Cardiac fibroblast (primary cell): ENCODE results near the gene RGS7.
A peak's percentile ranks its signal among the peaks of the same experiment; 100 is the strongest.

Source experiments
- DNase-seq, 2 donors: peaks; one replicate each; pipeline versions ENCODE4 v3.0.0 to v3.0.0-alpha.2; 2010; ENCODE audit warnings: low read depth in 2 of 2
- H3K4me3 ChIP-seq, 2 donors: replicated peaks in 1 of 2; 1 replicate in 1 of 2; 2 replicates in 1 of 2; pipeline ENCODE4 v1.5.1; 2011; ENCODE audit warnings: low read depth in 2 of 2, low read length in 2 of 2, mild to moderate bottlenecking in 2 of 2, moderate library complexity in 1 of 2
- TF ChIP-seq, protein P1 (sequence below): IDR thresholded peaks from one replicate; pipeline ENCODE4 v1.5.1; 2011; ENCODE audit warnings: low read depth, mild to moderate bottlenecking, low read length, inconsistent platforms

RGS7 gene

DNA sequence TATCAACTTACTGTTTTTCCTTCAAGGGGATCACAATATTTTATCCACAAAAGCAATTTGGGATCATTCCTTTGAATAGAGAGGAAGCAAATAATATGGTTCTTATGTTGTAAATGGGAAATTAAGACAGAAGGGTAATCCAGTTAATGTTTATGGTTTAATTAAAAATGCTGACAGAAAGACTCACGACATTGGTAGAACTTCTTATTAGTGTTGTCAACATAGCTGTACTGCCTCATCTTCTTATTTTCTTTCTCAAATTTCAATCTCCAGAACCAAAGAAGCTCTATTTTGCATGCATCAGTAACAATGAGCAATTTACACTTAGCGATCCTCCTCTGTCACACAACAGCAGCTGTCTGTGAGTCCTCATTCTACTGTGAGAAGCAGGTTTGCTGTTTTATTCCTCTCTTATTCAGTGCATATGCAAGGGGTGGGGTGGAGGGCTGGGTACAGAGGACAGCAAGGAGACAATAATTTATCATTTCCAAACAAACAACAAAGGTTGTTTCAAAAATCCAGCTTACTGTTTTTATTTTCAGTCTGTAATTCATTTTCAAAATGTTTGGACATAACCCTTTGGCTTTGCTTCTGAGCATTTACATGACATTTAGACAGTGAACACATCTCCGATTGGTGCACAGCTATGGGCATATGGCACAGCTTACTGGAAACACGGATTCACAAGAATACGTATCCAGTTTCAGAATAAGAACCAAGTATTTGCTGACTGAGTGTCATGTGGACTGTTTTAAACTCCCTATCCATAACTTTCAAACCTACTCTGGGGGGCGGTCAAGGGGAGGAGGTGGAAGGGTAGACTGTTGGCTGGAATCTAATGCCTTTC lies 335.9 kb downstream of the RGS7 start:
- TF ChIP-seq, protein P1, sequence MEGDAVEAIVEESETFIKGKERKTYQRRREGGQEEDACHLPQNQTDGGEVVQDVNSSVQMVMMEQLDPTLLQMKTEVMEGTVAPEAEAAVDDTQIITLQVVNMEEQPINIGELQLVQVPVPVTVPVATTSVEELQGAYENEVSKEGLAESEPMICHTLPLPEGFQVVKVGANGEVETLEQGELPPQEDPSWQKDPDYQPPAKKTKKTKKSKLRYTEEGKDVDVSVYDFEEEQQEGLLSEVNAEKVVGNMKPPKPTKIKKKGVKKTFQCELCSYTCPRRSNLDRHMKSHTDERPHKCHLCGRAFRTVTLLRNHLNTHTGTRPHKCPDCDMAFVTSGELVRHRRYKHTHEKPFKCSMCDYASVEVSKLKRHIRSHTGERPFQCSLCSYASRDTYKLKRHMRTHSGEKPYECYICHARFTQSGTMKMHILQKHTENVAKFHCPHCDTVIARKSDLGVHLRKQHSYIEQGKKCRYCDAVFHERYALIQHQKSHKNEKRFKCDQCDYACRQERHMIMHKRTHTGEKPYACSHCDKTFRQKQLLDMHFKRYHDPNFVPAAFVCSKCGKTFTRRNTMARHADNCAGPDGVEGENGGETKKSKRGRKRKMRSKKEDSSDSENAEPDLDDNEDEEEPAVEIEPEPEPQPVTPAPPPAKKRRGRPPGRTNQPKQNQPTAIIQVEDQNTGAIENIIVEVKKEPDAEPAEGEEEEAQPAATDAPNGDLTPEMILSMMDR: no peak
- no peak overlapping the region for H3K4me3 ChIP-seq
- DNase-seq: no peak

DNA sequence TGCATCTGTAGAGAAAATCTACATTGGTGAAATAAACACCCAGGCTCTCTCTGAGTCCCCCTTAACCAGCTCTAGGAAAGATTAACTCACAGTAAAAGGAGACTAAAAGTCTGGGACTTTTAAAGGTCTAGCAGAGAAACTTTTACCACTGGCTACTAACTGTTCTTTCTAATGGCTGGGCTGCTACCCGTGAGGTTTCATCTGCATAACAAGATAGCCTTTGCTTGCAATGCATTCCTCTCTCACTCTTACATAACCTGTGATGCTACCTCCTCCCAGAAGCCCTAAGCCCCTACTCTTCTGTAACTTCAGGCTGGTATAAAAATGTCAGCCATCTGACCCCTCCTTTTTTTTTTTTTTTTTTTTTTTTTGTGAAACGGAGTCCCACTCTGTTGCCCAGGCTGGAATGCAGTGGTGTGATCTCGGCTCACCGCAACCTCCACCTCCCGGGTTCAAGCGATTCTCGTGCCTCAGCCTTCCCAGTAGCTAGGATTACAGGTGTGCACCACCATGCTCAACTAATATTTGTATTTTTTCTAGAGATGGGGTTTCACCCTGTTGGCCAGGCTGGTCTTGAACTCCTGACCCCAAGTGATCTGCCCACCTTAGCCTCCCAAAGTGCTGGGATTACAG lies 344.2 kb downstream of the RGS7 start:
- TF ChIP-seq, protein P1: no peak
- H3K4me3 ChIP-seq: no peak overlapping the region
- DNase-seq: no peak

DNA sequence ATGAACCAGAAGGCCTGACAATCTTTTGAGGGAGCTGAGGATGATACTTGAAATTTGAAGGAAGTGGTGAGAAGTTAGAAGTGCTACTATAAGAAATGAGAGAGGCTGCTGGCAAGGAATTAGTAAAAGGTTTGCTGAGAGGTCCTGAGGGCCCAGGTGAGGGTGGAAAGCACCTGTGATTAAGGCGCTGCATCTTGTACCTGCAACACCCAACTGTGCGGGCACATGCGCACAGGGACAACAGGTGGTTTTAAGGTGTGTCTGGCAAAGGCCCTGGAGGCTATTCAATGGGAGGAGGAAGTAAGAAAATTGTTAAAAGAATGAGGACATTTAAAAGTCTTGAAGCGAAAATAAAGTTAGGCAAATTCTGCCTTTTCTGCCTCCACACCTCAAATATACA lies 349.3 kb downstream of the RGS7 start:
- TF ChIP-seq, protein P1: no peak
- DNase-seq: no peak
- H3K4me3 ChIP-seq: no peak overlapping the region

DNA sequence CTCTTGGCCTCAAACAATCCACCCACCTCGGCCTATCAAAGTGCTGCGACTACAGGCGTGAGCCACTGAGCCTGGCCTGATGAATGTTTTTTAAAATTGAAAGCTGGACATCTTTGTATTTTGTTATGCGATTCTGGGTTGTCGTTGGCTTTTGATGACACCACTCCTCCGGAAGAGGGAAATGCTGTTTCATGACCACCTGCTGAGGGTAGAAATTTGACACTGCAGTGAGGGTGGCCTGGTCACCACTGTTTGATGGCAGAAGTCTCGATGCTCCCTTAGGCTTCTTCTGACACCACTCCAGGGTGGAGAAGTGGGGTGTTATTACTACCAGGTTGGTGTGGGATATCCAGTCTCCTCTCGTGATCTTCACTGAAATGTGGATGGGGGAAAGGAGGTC lies 357.2 kb downstream of the RGS7 start:
- no peak for DNase-seq
- no peak overlapping the region for H3K4me3 ChIP-seq
- TF ChIP-seq, protein P1: no peak

DNA sequence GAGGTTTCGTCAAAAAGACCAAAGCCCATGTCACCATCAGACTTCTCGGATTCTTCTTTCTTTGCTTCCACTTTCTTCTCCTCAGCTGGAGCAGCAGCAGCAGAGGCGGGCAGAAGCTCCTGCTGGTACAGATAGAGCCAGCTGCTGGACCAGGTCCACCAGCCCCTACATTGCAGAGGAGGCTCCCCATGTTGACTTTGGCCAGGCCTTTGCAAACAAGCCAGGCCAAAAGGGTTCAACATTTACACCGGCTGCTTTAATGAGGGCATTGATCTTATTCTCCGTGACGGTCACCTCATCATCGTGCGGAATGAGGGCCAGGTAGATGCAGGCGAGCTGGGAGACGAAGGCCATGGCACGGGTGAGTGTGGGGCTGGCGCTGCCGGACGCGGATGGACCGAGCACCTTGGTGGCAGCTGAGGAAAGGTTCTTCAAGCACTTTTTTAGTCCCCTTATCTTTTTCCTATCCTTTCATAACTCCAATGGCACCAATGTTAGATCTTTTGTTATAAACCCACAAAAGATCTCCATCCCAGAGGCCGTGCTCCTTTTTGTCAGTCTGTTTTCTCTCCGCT lies 358.5 kb downstream of the RGS7 start:
- no peak overlapping the region for H3K4me3 ChIP-seq
- TF ChIP-seq, protein P1: no peak
- no peak for DNase-seq

DNA sequence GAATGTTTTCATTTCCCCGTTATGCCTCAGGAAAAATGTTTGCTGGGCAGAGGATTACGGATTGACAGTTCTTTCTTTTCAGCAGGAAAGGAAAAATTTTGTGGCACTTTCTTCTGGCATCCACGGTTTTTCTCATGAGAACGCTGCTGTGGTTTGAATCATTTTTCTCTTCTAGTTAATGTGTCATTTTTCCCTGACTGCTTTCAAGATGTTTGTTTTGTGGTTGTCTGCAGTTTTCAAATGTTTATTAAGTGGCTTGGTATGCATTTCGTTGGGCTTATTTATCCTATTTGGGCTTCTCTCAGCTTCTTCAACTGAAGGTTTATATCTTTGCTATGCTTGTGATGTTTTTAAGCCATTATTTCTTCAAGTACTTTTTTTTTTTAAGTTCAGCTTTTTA lies 359.0 kb downstream of the RGS7 start:
- DNase-seq: peak in 1 of 2 donors; percentile 47
- TF ChIP-seq, protein P1: no peak
- no peak overlapping the region for H3K4me3 ChIP-seq
